ENCODE results near the gene FN3K.

DNA sequence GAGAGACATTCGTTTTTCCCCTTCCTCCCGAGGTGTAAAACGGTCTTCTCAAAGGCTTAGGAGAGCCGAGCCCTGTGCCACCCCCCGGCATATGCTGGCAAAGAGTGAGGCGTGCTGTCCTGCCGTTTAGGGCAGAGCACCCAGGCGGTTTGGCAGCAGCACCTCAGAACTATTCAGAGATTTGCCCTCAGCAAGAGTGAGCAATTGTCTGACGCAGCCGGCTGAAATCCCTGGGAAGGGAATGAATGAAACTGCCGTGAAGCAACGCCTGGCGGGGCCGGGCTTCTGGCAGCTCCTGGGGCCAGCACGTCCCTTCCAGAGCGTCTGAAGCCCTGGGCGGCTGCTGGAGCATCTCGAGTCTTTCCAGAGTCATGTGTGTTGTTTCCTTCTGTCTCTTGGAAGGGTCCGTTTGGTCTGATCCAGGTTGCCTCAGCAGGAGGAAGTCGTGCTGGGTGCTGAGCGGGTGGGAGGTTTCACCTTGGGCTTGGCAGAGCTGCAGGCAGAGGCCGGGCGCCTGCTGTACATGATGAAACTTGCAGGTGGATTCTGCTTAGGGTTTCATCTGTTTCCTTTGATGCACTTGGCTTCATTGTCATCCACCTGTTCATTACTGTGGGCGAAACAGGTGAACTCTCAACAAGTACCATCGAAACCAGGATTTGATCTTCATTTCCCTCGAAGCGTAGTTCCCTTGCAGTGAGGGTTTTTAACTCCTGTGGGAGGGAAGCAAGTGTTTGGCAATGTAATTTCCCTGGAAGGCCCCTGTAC lies 51.9 kb downstream of the FN3K start:
- TF ChIP-seq, protein P1, sequence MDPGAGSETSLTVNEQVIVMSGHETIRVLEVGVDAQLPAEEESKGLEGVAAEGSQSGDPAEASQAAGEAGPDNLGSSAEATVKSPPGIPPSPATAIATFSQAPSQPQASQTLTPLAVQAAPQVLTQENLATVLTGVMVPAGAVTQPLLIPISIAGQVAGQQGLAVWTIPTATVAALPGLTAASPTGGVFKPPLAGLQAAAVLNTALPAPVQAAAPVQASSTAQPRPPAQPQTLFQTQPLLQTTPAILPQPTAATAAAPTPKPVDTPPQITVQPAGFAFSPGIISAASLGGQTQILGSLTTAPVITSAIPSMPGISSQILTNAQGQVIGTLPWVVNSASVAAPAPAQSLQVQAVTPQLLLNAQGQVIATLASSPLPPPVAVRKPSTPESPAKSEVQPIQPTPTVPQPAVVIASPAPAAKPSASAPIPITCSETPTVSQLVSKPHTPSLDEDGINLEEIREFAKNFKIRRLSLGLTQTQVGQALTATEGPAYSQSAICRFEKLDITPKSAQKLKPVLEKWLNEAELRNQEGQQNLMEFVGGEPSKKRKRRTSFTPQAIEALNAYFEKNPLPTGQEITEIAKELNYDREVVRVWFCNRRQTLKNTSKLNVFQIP (CRISPR knock-in tag; IDR thresholded peaks at IDR 0.05; ENCODE audit: borderline replicate concordance, low read depth), result no peak
- TF ChIP-seq ZFP30 (CRISPR knock-in tag; IDR thresholded peaks at IDR 0.05) (no peak), ZNF8 (CRISPR knock-in tag; IDR thresholded peaks at IDR 0.05) (no peak), ARNTL (CRISPR knock-in tag; IDR thresholded peaks at IDR 0.05; ENCODE audit: borderline replicate concordance, low read depth) (no peak), SNAI2 (CRISPR knock-in tag; IDR thresholded peaks at IDR 0.05) (no peak), PPARA (CRISPR knock-in tag; IDR thresholded peaks at IDR 0.05; ENCODE audit: borderline replicate concordance) (no peak), CREB5 (CRISPR knock-in tag; IDR thresholded peaks at IDR 0.05; ENCODE audit: low read depth) (no peak)

All from SK-N-SH treated with all-trans-retinoic acid at 6 μM for 48 hours (cell line).